Activated CD4-positive, CD25-positive, alpha-beta regulatory T cell treated with anti-CD3 and anti-CD28 coated beads, Interleukin-2, amount 50 U/mL, for 16 hours (primary cell): Measurements from ENCODE around the gene HOXB1.
"Not testable (repeated sequence)": the region's sequence is repeated elsewhere in the genome, so short reads cannot be mapped to it uniquely, and the experiment has no call there.

Experiments used
- DNase-seq: peaks from one replicate; pipeline ENCODE4 v3.0.0-alpha.2; 2020; ENCODE audit warnings: low read depth, low spot score

Gene HOXB1

DNA sequence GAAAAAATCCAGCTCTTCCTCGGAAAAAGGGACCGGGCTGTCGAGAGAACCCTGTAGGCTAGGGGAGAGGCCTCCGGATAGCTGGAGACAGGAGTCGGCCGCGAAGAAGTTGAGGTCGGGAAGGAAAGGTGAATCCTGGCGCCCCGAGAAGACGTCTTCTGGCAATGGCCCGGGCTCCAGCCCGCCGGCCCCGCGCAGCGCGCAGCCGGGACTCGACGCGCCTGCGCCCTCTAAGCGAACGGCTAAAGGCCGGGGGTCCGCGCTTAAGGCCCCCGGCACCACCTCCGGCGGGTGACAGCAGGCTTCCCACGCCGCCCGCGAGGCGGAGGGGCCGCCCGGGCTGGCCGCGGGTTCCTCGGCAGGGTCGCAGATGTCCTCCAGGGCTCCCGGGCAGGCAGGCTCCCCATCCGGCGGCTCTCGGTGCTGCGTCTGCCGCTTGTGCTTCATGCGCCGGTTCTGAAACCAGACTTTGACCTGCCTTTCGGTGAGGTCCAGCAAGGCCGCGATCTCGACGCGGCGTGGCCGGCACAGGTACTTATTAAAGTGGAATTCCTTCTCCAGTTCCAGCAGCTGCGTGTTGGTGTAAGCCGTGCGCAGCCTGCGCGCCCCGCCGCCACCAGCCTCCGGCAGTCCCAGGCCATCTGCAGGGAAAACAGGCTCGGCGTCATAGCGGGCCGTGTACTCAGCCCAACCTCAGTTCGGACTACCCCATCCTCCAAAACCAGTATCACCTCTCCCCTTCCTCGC is 12.5 kb upstream of the HOXB1 start:
- peak; percentile 9 for DNase-seq

DNA sequence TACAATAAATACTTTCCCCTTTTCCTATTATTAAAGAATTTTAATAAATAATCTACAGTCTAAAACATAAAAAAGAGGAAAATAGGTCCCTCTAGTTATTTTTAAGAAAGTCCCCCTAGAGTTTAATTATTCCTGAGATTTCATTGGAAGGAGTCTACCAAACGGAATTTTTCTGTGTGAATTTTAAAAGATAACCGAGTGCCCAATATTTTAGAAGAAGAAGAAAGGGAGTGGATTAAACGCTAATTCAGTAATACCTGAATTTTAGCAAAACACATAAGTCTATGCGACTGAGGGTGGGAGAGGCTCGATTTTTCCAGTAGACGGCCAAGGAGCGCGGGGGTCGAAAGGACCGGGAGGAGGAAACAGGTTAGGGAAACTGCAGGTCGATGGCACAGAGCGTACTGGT is 11.9 kb upstream of the HOXB1 start:
- no peak for DNase-seq

DNA sequence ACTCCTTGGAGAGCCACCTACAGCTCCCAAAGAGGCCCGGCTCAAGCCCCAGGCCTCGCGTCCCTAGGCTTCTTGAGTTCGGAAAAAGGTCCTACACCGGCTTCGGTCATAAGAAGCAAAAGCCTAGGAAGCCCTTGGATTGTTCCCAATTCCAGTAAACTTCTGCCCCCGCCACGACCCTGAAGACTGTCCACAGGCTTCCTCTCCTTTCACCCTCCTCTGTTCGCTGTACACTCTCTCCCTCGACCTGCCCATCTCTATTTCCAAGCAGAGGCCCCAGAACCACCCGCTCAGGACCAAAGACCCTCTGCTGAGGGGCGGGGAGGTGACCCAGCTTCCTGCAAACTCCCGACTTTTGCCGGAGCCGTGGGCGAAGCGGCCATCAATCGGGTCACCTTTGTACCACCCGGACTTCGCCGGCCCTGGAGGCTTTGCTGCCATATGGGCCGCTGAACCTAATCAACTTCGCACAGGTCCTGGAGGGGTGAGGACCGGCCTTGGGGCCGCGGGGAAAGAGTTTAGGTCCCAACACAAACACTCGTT is 11.4 kb upstream of the HOXB1 start:
- no peak for DNase-seq

DNA sequence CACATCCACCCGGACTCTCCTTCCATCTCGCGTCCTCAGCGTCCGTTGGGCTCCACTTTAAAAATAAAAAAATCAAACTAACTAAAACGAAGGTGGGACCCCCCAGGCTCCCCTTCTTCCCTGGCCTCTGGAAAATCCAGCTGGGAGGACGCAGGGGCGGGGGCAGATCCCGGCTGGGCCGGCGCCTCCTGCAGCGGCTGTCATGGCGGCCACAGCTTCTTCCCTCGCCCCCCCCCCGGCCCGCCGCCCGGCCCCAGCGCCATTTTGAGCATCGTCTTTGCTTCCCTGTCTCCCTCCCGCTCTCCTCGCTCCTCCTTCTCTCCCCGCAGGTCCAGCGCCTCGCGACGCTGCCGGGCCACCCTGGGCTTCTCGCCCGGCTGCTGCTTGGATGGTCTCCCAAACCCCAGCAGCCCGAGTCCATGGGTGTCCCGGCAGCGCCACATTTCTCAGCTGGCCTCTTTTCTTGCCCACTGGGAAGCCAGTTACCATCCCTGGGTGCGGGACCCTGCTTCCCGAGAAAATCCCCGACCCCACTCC is 10.8 kb upstream of the HOXB1 start:
- DNase-seq: no peak

DNA sequence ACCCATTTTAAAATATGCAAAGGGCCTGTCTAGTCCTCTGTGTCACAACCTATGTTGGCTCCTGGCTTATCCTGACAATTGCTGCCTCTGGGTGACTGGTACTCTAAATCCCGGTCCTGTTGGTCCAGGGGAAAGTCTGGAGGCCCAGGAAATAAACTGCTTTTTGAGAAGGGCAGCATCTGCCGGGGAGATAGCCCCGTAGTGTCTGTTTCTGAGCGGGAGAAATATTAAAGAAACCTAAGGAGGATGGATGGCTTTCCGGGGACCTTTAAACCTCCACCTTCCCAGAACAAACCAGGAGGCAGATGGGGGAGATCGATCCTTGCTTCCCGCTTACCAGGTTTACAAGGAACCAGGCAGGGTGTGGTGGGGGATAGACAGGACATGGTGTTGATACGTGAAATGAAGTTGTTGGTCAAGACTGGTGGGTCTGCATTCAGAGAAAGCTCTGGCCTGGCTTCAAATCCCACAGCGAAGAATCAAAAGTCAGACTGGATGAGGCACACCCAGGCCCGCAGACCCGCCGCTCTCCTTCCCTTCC is 10.3 kb upstream of the HOXB1 start:
- DNase-seq: no peak

DNA sequence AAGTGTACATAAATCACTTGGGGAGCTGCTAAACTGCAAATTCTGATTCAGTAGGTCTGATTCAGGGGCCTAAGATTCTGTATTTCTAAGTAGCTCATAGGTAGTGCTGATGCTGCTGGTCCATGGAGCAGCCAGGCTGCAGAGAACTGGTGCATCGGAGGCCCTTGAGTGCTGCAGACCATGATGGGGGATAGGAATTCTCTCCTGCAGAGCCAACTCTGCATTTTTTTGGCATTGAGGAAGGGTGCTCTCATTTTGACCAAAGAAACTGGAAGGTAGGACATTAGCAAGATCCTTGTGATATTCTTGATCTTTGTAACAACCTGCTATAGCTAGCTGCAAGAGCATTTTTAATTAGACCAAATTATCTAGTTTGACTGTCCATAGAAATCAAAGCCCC is 9.4 kb upstream of the HOXB1 start:
- no peak for DNase-seq

DNA sequence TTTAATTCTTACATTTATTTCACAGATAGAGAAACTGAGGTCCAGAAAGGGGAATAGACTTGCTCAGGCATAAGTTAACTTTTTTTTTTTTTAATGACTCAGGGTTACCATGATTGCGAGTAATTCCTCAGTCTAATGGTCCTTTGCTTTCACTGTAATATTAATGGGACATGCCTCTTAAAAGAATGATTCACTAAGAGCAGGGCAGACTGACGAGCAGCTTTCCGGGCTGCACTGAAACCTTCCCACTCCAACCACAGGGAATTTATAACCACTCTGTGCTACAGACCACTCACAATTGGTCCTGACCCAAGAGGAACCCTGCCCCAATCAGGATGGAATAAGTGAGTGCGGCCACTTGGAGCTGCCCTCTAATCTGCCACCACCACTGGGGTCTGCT is 8.4 kb upstream of the HOXB1 start:
- no peak for DNase-seq

DNA sequence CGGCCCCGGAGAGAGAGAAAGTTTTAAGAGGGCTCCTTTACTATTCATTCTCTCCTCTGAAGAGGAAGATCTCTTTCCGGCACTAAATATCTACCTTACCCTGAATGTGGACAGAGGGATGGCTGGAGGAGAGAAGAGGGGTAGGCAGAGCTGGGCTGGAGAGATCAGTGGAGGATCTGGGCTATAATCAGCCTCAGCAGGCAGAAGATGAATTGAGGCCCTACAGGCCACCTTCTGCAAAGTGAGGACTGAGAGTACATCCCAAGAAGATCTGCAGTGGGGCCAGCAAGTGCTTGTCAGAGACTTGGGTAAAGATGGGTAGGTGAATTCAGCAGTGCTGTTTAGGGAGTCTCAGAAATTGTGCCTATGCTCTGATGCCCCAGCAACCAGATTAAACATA is 6.5 kb upstream of the HOXB1 start:
- DNase-seq: no peak

DNA sequence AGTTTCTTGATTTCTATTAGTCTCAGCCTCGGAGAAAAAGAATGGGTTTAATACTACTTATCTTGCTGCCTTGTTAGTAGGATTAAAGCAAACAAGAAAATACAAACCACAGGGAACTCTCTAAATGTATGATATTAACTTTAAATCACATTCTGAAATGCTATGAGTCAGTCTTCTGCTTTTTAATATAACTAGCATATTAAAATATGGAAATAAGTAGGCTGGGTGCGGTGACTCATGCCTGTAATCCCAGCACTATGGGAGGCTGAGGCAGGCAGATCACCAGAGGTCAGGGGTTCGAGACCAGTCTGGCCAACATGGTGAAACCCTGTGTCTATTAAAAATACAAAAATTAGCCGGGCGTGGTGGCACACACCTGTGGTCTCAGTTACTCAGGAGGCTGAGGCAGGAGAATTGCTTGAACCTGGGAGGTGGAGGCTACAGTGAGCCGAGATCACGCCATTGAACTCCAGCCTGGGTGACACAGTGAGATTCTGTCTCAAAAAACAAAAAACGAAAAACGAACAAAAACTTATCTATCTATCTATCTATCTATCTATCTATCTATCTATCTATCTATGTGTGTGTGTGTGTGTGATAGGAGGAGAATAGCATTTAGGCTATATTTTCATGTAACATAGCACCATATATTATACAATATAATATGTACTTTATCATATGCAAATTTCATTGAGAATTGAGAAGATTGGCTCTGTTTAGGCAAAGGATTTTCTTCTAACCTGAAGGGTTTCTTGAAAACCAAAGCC is 5.2 kb upstream of the HOXB1 start:
- not testable (repeated sequence) for DNase-seq

DNA sequence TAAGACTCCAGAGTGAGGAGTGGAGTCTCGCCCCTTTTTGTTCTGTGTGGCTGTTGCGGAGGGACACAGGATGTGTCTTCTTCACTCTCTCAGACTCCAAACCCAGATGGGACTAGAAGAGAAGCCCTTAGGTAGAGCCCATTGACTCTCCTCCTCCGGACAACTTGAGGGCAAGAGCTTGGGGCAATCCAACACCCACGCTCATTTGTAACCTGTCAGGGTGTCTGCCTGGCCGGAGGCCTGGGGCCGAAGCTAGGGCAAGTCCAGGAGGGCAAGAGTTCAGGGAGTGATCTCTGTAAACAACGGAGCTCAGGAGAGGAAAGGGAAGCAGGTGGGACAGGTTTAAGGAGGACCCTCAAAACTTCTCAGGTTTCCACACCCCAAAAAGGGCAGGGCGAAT is 1.4 kb upstream of the HOXB1 start:
- no peak for DNase-seq

DNA sequence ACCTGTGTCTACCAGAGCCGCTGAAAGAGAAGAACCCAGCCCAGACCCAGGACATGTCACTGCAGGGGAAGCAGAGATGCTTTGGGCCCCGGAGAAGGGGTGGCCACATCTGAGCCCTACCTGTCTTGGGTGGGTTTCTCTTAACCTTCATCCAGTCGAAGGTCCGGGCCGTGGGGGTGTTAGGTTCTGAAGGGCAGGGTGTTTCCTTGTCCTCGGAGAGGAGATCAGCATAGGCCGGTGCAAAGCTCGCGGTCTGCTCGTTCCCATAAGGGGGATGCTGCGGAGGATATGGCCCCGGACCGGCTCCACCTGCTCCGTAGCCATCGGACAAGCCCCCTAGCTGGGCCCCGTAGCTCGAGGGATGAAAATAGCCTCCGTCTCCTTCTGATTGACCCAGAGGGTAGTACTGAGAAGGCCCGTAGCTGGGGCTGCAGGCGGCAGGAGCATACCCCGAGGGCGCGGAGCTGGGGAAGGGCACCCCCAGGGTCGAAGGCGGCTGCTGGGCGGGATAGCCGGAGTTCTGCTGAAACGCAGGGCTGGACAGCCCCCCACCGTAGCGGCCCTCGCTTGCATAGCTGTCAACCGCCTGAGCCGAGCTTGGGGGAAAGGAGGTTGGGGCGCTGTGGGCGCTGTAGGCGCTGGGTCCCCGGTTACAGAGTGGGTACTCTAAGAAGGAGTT is 464 bp downstream of the HOXB1 start:
- DNase-seq: no peak

DNA sequence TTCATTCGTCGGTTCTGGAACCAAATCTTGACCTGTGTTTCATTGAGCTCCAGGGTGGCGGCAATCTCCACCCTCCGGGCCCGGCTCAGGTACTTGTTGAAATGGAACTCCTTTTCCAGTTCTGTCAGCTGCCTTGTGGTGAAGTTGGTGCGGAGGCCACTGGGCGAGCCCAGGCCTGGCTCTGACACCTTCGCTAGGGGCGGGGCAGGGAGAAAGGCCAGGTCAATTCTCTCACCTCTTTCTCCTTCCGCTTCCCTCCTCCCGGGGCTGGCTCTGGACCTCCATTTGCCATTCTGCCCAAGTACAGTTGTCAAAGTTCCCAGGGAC is 1.2 kb downstream of the HOXB1 start:
- no peak for DNase-seq

DNA sequence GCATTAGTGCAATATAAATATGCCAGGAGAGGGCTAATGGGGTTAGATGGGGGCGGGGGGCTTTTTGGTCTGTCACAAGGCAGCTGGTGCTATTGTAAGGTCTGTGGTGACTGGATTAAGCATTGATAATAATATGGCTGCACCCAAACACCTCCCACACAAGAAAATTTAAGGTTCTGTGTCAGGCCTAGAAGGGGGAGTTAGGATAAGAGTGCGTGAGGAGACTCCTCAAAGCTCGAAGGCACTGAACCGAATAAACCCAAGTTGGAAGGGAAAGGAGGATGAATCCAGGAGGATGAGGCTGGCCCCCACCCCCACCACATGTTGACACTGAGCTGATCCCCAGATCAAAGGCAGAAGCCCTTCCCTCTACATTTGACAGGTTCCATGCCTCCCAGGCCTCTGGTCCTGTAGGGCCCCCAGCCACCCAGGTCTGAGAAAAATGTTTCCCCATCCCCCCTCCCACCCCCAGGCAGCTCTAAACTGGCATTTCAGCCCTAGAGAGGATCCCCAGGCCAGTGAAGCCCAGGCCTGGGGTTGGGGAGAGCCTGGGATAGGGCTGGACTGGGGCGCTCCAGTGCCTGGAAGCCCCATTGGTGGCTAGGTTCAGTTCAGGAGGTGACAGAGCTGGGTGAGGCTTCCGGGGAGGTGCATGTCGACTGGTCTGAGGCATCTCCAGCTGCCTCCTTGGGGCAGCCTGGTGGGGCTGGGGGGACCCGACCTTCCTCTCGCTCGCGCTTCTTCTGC is 1.7 kb downstream of the HOXB1 start:
- DNase-seq: no peak

DNA sequence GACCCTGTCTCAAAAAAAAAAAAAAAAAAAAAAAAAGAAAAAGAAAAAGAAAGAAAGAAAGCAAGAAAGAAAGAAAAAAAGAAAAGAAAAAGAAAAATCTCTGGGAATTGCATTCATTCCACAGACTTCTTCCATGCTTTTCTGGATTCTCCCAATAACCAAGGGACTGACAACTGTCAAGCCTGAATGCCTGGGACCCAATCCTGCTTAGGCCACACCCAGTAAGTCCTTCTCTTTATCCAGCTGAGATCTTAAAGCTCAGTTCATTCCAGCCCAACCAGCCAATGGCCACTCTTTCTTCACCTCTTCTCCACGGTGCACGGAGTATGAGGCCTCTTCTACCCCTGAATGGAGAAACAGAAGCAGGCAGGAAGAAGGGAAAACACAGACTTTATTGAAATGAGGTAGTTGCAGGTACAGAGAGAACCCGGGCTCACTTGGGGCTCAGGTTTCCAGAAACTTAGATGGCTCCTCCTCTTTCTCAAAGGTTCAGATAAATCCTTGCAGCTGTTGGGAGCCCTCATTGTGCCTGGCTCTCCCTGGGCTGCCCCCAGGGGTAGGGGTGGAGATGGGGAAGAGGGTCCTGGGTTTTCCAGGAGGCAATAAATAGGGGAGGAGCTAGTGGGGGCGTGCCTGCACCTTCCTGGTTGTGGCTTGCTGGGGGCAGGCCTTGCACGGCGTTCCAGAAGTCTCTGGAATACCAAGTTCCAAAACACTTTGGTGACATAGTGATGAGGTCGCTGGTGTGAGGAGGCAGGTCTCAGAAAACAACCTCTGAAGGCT is 2.5 kb downstream of the HOXB1 start:
- no peak for DNase-seq

DNA sequence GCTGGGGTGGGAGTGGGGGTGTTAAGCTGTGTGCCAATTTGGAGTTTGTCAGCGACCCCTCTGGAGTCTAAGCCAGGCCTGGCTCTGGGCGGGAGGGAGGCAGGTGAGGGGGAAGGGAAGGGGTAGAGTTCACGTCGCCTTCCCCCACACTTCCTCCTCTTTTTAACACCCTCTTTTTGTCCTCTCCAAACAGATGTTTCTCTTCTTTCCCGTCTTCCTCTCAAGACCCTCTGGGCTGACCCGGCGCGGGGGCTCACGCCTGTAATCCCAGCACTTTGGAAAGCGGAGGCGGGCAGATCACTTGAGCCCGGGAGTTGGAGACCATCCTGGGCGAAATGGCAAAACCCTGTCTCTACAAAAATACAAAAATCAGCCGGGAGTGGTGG is 3.3 kb downstream of the HOXB1 start:
- no peak for DNase-seq

DNA sequence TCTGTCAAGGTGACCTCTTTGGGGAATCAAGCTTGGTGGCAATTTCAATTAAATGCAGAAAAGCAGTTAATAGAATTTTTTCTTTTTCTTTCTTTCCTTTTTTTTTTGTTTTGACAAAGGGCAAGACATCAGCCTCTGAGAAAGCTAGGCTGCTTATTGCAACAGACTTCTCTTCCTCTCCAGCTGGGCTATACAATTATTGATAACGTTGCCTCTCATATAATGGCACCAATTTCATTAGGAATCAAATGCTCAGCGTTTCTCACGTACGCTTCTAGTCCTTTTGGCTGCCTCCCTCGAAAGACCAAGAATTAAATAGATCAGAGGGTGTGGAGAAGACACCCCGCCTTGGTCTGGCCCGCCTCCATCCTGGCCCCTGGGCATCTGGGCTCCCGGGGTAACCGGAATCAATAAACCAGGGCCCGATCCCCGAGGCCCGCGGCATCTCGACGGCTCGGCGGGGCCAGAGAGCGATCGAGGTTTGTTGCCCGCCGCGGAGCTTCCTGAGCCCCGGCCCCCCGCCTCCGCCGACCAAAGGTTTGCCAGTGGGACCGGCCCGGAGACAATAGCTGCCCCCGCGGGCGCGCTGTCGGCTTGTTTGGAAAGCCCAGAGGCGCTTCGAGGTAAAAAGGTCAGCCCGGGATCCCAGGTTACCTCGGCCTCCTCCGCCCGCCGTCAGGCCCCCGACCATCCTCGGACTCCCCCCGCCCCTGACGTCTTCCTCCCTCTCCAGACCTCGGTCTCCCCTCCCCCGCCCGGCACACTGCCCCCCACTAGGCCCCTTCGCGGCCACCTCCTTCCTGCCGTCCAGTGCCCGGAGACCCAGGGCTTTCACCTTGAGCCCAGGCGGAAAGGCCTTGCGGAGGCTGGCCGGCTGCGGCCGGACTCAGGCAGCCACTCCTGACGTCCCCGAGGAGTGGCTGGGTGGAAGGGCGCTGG is 3.9 kb downstream of the HOXB1 start:
- DNase-seq: no peak

DNA sequence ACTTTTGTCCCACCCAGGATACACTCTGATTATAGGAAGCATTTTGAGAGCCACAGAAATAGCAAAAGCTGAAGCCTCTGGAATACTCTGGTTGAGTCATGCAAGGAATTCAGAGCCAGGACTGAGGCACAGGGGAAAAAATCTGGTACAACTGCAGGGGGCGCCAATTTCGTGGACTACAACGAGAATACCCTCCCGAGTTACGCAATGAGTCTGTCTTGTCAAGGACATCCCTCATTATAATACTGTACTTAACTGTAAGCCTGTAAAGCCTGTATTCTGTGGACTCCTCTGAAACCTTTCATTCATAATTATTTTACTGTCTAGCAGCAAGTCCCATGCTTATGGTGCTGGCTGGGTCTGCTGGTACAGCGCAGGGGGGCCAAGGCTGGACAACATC is 7.8 kb downstream of the HOXB1 start:
- DNase-seq: no peak

DNA sequence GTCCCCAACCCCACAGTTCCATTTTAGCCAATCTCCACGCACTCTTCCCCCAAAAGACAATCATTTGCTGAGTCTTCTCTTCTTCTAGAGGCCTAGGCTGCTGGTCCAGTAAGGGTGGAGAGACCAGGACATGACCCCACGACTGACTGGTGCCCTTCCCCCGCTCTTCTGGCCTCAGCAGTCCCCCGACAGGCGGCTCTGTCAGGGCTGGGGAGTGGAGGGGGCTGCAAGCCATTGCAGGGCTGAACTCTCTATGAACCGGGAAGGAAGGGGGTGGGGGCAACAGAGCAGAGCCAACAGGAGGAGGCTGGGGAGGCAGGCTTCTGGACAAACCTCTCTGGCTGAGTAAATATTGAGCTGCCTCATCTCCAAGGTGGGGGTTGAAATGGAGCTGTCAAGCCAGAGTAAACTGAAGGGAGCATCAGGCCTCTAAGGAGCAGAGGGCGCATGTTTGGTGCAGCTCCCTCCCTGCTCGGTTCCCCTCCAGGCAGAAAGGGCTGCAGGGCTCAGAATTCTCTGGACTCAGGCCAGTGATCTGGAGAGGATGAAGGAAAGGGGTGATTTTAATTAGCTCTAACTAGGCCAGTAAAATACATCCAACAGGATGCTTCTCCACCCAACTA is 8.7 kb downstream of the HOXB1 start:
- DNase-seq: no peak

DNA sequence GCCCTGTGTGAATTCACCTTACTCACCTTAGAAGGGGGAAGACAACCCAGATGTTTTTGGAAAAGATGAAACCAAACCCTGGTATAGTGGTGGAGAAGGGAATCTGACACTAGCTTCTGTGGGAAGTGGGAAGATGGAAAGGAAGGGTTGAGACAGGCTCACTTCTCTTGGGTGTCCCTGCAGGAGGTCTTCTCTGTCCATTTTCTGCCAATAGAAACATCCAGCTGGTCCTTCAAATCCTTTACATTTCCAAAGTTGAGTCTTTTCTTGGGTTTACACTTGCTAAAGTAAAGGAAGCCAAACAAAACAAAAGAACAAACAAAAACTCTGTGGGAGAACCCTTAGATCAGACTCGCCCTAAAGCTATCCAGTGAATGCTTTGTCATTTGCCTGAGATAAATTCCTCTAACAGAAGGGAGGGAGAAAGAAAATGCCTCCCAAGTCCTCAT is 10.2 kb downstream of the HOXB1 start:
- no peak for DNase-seq
